HG02610 (cell line): ENCODE results near the gene TWIST1.

Experiments
- ATAC-seq: cut with Tn5 transposase; IDR thresholded peaks from one replicate; pipeline ENCODE4 v1.9.1; 2021; ENCODE audit warnings: mild to moderate bottlenecking, moderate library complexity; ENCODE audit not compliant: unreplicated experiment

TWIST1 gene

DNA sequence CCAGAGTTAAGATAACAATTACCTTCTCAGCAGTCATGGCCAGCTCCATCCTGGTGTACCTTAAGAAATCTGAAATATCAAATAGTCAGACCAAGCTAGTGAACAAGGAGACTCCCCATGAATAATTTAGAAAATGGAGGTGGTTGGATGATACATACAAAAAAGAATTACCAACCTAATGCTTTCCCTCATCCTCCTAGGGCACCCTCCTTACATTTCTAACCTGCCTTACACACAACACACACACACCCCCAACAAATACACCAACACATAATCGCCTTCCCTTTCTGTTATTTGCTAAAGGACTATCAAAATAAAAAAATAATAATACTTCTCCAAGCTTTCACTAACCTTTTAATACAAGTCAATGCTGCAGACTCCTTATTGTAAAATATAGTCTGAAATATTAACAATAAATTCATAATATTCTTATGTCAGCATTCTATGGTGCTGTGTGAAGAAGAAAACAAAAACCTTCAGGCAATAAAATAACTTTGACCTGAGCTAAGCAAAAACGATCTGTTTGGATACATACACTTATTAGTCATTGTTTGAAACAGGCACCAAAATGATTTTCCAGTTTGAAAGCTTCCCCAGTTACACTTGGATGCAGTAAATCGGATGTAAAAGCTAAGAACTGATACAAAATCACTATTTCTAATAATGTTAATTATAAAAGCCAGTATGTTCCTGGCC, 3.4 kb downstream of the TWIST1 start:
- ATAC-seq: no peak

GRCh38 chr7:19113002-19113350, 4.5 kb downstream of the TWIST1 start:
- ATAC-seq: no peak

GRCh38 chr7:19112274-19113001, 5.0 kb downstream of the TWIST1 start:
- no peak for ATAC-seq

GRCh38 chr7:19111474-19112273, 5.8 kb downstream of the TWIST1 start:
- ATAC-seq: no peak

- no peak for ATAC-seq
Measured at GRCh38 chr7:19110776-19111175, 6.7 kb downstream of the TWIST1 start.

- ATAC-seq: no peak
Measured at GRCh38 chr7:19110026-19110730, 7.3 kb downstream of the TWIST1 start.

- no peak for ATAC-seq
Measured at GRCh38 chr7:19109000-19109946, 8.2 kb downstream of the TWIST1 start.

GRCh38 chr7:19107356-19108146, 9.9 kb downstream of the TWIST1 start:
- ATAC-seq: no peak

DNA sequence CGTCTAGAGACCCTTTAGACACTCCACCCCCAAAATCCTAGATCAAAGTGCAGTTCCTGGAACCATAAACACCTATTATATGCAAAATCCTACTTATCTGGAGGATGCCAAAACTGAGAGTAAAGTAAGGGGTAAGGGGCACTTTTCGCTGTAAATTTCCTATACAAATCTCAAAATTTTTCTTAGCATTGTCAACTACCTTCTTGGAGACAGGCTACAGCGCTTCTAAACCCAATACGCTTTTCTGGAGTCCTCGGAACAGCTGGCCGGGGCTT, 10.4 kb downstream of the TWIST1 start:
- no peak for ATAC-seq

GRCh38 chr7:19106241-19107080, 11.0 kb downstream of the TWIST1 start:
- ATAC-seq: no peak

DNA sequence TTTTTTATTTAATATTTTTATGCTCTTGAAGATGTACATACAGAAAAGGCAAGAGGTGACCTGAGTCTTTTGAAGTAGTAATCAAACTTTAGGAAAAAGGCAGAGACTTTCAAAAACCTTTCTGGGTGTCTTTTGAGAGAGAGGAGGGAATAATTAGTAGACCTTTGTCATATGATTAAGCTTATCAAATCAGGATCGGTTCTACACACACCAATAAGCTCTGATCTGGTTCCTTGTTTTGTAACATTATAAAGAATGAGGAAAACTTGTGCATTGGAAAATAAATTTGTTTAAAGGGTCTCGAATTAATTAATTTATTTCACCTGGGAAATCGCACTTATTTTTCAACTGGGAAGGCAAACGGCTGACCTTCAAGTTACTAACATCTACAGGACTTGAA, 11.9 kb downstream of the TWIST1 start:
- no peak for ATAC-seq

DNA sequence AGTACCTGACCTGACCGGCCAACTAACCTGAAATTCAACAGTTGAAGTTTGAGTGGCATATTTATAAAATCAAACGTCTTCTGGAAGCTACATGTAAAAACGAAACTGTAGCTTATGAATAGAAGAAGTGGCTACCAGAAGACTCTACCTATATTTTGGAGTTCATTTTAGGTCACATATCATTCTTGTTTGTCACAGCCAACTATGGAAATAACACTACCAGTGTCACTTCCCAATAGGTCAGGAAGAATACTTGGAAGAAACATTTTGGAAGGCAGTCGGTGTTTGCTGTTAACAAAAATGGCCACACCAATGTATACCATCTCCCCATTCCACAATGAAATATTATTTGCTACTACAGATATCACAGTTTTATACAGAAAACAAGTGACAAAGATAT, 12.6 kb downstream of the TWIST1 start:
- ATAC-seq: no peak

DNA sequence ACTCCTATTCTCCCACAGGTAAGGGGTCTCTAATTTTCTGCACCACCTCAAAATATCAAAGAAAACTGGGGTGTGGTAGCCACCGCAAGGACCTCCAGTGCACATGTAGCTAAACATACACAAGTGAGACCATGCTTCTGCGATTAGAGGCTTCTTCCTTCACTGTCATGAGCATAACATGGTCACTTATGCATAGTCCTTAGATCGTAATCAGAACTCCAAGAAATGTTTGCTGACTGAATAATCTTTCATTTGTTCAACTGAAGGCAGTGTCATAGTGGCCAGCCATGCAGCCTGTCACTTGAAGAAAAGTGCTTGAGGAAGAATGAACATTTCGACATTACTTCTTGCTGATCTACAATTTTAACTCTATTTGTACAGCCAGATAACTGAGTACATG, 14.6 kb downstream of the TWIST1 start:
- no peak for ATAC-seq

DNA sequence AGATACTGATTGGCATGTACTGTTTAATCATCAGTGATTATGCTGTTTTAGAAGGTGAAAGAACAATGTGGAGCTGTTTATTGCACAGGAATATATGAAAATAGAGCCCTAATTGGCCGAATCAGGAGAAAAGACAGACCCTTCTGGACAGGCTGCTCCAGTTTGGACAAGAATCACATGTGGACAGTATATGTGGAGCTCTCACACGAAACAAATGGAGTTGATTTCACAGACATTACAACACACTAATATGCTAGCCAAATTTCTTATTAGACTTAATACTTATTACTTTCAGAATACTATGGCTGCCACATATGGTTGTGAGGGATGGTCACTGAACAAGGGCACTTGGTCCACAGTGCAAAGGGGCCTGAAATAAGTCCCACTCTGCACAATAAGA, 15.5 kb downstream of the TWIST1 start:
- no peak for ATAC-seq

- ATAC-seq: no peak
Measured at GRCh38 chr7:19101472-19101871, 16.0 kb downstream of the TWIST1 start.

- no peak for ATAC-seq
Measured at GRCh38 chr7:19099924-19100323, 17.5 kb downstream of the TWIST1 start.

GRCh38 chr7:19099194-19099593, 18.2 kb downstream of the TWIST1 start:
- ATAC-seq: no peak

- ATAC-seq: no peak
Measured at GRCh38 chr7:19098510-19098909, 18.9 kb downstream of the TWIST1 start.
